Measurements from ENCODE around the gene SLC43A2. TPM values are rescaled to one million over a fixed set of nuclear protein-coding genes. Genes with fewer than 3 reads are reported as not detected.
A peak's percentile ranks its signal among the peaks of the same experiment; 100 is the strongest.

SLC43A2 gene
- total and polyA plus RNA-seq, 2 of the 13 experiments (the other 11 are each of a cell fraction or from before 2014, with no cell fraction given) = 7.3 to 20.0 TPM

GRCh38 chr17:1577182-1577581 is 51.5 kb downstream of the SLC43A2 start (continued):
- TF ChIP-seq ZNF142 (CRISPR knock-in tag; IDR thresholded peaks at IDR 0.05) (0 out of 2 replicates have a peak, but pooled peaks have one; percentile 45), ZNF503 (CRISPR knock-in tag; IDR thresholded peaks at IDR 0.05) (no peak), THAP11 (CRISPR knock-in tag; IDR thresholded peaks at IDR 0.05) (peak; percentile 23; the same call in 1 of the 2 replicates), GZF1 (CRISPR knock-in tag; IDR thresholded peaks at IDR 0.05) (no peak), PLSCR1 (CRISPR knock-in tag; IDR thresholded peaks at IDR 0.05; ENCODE audit: borderline replicate concordance) (no peak), SAP130 (CRISPR knock-in tag; IDR thresholded peaks at IDR 0.05; ENCODE audit: low read depth) (peak; percentile 66), ZMYM4 (CRISPR knock-in tag; IDR thresholded peaks at IDR 0.05) (peak; percentile 28; the same call in 1 of the 2 replicates), GABPA (IDR thresholded peaks at IDR 0.05; ENCODE audit: low read depth, low read length) (no peak), GABPA (CRISPR knock-in tag; IDR thresholded peaks at IDR 0.05; ENCODE audit: low read depth) (0 out of 2 replicates have a peak, but pooled peaks have one; percentile 33), EED (CRISPR knock-in tag; IDR thresholded peaks at IDR 0.05) (no peak), CHCHD3 (CRISPR knock-in tag; IDR thresholded peaks at IDR 0.05) (no peak), ZNF460 (CRISPR knock-in tag; IDR thresholded peaks at IDR 0.05; ENCODE audit: borderline replicate concordance) (no peak), SNAI1 (CRISPR knock-in tag; IDR thresholded peaks at IDR 0.05; ENCODE audit: borderline replicate concordance) (no peak), MIER2 (CRISPR knock-in tag; IDR thresholded peaks at IDR 0.05) (no peak), ZNF350 (CRISPR knock-in tag; IDR thresholded peaks at IDR 0.05; ENCODE audit: borderline replicate concordance, low read depth) (0 out of 2 replicates have a peak, but pooled peaks have one; percentile 47), CBX5 (CRISPR knock-in tag; IDR thresholded peaks at IDR 0.05; ENCODE audit: borderline replicate concordance) (peak; percentile 28; the same call in 1 of the 2 replicates), FOSL2 (CRISPR knock-in tag; IDR thresholded peaks at IDR 0.05) (peak; percentile 43; the same call in 1 of the 2 replicates), EP300 (IDR thresholded peaks at IDR 0.05; ENCODE audit: low read depth in 2 of 2, low read length in 2 of 2) (peak in 1 of 2 experiments; percentile 8; a peak in 1 of 4 replicates), EP300 (CRISPR knock-in tag; IDR thresholded peaks at IDR 0.05; ENCODE audit: borderline replicate concordance) (no peak), ZNF253 (CRISPR knock-in tag; IDR thresholded peaks at IDR 0.05; ENCODE audit: borderline replicate concordance) (no peak), ZFY (CRISPR knock-in tag; IDR thresholded peaks at IDR 0.05) (peak; percentile 39; the same call in 1 of the 2 replicates), NCOA2 (CRISPR knock-in tag; IDR thresholded peaks at IDR 0.05) (0 out of 2 replicates have a peak, but pooled peaks have one; percentile 15), ZNF33B (CRISPR knock-in tag; IDR thresholded peaks at IDR 0.05) (no peak)

All from HepG2 (cell line).